Activated CD8-positive, alpha-beta memory T cell treated with anti-CD3 and anti-CD28 coated beads, Interleukin-2, amount 50 U/mL, for 4 hours (primary cell): ENCODE data around the gene PXDC1.

Experiments used
- DNase-seq: peaks from one replicate; pipeline ENCODE4 v3.0.0-alpha.2; 2020

The PXDC1 gene

GRCh38 chr6:3746696-3747095 is 4.8 kb downstream of the PXDC1 start:
- DNase-seq, result no peak

GRCh38 chr6:3746119-3746691 is 5.3 kb downstream of the PXDC1 start:
- DNase-seq, result no peak

DNA sequence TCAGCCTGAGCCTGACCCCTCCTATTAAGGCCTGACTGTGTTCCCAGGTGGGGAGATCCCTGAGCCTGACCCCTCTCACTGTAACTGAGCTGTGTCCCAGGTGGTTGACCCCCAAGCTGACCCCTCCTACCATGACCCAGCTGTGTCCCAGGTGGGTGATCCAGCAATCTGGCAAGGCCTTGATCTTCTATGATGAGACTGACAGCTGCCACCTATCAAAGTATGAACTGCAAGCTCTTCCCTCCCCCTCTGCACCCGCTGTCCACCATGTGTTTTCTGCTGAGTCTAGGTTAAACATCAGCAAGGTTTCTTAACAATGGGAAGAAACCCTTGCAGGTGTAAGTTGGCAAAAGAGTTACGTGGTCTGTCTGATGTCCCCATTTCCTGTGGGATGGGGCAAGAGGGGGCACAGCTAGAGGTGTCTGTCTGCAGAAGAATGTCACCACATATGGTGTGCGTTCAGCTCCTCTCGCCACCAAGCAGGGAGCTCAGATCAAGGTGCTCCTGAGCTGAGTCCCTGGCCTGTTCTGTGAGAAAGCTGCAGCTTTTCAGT is 5.9 kb downstream of the PXDC1 start:
- DNase-seq, result no peak

DNA sequence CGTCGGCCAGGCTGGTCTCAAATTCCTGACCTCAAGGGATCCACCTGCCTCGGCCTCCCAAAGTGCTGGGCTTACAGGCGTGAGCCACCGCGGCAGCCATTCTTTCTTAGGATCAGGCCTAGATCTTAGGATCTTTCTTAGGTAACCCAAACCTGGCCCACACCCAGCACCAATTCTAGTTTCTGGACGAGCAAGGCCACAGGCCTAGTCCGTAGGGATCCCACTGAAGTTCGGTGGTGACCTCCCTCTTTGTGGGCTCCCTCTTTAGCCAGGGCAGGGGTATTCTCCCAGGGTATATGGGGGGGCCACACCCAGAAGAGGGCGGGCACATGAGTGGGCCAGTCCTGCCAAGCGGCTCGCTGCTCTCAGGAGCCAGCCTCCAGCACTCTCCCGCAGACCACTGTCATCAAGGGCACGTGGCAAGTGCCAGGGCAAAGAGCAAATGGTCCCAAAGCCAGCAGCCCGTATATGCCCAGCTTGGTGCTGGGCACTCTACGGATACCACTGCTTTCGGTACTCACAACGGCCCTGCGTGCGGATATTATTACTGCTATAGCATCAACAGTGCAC is 6.5 kb downstream of the PXDC1 start:
- DNase-seq, result no peak

DNA sequence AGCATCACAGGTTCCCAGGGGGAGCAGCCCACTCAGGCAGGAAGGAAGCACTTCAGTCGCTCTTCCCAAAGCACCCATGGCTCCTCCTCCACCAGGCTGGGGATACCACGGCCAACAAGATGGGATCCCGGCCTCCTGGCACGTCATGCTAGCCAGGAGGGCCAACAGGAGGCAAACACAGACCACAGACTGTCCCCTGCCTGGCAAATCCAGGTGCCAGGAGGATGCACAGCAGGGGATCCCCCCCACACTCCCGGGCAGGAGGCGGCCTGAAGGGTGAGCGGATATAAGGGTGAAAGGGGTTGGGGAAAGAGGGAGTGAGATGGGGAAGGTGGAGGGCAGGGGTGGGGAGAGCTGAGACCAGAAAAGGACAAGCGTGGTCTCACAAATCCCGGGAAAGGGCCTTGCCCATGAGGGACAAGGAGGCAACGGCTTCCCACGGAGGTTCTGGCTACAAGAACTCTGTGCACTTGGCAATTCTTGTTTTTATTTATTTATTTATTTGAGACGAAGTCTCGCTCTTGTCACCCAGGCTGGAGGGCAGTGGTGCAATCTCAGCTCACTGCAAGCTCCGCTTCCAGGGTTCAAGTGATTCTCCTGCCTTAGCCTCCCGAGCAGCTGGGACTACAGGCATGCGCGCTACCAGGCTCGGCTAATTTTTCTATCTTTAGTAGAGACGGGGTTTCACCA is 7.2 kb downstream of the PXDC1 start:
- no peak for DNase-seq

- no peak for DNase-seq
Measured at GRCh38 chr6:3743541-3743940, 8.0 kb downstream of the PXDC1 start.

- DNase-seq, result peak; percentile 91
Measured at GRCh38 chr6:3742426-3743344, 8.8 kb downstream of the PXDC1 start.

- DNase-seq, result no peak
Measured at GRCh38 chr6:3742076-3742425, 9.5 kb downstream of the PXDC1 start.

- no peak for DNase-seq
Measured at GRCh38 chr6:3741477-3741871, 10.0 kb downstream of the PXDC1 start.

- no peak for DNase-seq
Measured at GRCh38 chr6:3740551-3741476, 10.7 kb downstream of the PXDC1 start.

- DNase-seq, result no peak
Measured at GRCh38 chr6:3739311-3739897, 12.1 kb downstream of the PXDC1 start.

DNA sequence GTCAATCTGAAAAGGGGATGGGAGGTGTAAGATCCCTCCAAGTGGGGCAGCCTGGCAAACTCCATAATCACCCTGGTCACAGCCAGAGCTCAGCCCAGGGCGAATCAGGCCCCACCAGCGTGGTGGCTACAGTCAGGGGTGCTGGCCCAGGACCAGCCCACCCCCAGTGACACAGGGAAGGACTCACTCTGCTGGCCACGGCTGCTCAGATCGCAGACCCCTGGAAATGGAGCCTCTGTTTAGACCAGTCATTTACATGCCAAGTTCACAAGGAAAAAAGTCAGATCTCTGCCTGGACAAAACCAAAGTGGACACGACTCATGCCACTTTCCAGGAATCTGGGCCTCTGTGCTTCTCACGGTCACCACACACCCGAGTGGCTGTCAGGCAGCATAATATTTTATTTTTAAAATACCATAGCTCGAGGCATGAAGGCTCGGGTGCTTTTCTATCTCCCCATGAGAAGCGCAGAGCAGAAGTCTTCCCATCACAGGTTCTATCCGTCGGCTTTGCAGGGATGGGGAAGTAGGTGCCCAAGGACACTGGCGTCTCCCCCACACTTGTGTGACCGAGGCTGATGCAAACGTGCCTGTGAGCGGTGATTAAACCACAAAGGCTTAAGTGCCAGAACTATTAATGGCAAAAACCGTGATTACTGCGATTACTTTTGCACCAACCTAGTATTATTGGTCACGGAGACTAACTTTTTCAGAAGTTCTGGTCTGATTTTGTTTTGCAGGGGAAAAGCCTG is 13.0 kb downstream of the PXDC1 start:
- DNase-seq, result no peak

DNA sequence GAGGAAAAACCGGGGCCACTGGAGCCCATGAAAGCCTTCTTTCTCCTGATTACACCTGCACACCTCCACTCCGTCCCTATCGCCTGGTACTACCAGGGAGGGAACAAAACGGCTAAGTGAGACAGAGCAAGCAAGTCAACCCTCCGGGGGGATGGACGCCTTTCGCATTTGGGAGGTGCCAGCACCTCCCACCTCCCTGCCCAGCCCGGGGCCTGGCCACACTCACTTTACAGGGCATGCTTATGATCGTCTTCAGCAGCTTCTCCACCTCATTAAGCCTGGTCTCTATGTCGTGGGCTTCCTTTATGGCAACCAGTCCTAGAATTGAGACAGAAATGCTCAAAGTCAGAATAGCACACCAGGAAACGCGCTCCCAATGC is 13.7 kb downstream of the PXDC1 start:
- DNase-seq, result no peak

DNA sequence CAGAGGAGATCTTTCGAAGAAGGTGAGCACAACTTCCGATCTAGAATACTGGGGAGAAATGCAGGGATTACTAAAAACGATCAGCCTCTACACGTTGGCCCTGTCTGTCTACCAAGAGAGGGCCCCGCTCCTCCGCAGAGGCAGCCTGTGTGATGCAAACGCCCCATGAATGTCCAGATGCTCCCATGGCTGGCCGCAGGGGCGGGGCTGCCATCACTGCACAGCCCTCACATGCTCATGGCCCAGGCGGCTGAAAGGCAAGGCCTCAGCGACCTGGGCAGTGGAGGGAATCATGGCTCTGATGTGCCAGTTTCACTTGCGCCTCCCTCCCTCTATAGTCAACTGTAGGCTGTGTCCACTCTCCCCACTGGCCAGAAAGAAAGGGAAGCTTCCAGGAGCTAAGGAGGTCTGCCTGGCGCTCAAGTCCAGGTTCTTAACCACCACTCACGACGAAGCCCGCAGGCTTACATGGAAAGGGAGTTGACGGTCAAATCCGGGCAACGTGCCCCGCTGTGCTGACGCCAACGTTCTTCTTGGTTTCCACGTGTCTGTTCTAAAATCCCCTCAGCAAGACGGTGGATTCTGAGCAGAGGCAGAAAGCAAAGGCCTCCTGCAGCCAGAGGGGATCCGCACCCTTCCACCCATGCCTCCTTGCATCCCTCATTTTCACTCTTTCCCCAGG is 14.2 kb downstream of the PXDC1 start:
- no peak for DNase-seq

GRCh38 chr6:3735029-3735605 is 16.4 kb downstream of the PXDC1 start:
- DNase-seq, result no peak

- DNase-seq, result no peak
Measured at GRCh38 chr6:3734023-3734422, 17.5 kb downstream of the PXDC1 start.

GRCh38 chr6:3733321-3733925 is 18.1 kb downstream of the PXDC1 start:
- DNase-seq, result no peak

GRCh38 chr6:3732345-3733141 is 19.0 kb downstream of the PXDC1 start:
- DNase-seq, result peak; percentile 65

DNA sequence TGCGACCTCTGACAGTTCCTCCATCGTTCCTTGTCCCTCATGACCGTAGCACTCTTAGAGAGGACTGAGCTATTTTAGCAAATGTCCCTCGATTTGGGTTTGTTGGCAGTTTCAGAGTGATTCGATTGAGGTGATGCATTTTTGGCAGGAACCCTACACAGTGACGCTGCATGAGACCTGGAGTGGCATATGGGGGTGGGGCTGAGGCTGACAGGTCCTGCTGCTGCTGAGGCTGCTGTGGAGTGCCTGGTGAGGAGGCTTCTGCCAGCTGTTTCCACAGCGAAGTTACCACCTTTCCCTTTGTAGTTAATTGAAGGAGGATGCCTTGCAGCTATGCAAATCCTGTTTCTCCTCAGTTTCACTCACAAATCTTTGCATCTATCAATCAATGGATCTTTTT is 19.8 kb downstream of the PXDC1 start:
- DNase-seq, result no peak
